A549 (cell line): ENCODE results near the gene SP110.

Source experiments
- CEBPB ChIP-seq, 2 experiments: fragments of >200 bp in 1 of 2; sonication (Bioruptor Twin) in 1 of 2; formaldehyde crosslinking in 1 of 2; IDR thresholded peaks; 2 replicates each; pipeline ENCODE4 v1.6.1; 2012 to 2016
- CHD4 ChIP-seq: fragments of 200-600 bp; sonication (generic); IDR thresholded peaks from 2 replicates; pipeline ENCODE4 v1.6.1; 2016; ENCODE audit warnings: antibody characterized with exemption, mild to moderate bottlenecking, borderline replicate concordance
- TF ChIP-seq, protein P1 (sequence below): fragments of >200 bp; sonication (Bioruptor Twin); formaldehyde crosslinking; IDR thresholded peaks from 3 replicates; pipeline ENCODE4 v1.5.1; 2016

DNA sequence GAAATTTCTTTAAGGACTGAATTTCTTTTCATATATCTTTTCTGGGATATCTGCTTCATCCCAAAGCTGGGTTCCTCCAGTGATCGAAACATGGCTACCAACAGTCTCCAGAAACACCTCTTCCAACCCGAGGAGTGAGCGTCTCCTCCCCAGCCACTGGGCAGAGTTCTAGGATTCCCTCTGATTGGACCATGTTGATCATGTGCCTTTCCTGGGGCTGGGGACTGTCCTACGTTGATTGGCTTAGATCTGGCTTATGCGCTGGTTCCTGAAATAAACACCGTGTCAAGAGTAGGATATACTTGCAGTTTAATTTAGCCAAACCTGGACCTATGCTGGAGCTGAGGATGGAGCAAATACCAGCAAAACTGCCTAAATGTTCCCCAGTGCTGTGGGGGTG is 95.5 kb downstream of the SP110 start:
- TF ChIP-seq, protein P1, sequence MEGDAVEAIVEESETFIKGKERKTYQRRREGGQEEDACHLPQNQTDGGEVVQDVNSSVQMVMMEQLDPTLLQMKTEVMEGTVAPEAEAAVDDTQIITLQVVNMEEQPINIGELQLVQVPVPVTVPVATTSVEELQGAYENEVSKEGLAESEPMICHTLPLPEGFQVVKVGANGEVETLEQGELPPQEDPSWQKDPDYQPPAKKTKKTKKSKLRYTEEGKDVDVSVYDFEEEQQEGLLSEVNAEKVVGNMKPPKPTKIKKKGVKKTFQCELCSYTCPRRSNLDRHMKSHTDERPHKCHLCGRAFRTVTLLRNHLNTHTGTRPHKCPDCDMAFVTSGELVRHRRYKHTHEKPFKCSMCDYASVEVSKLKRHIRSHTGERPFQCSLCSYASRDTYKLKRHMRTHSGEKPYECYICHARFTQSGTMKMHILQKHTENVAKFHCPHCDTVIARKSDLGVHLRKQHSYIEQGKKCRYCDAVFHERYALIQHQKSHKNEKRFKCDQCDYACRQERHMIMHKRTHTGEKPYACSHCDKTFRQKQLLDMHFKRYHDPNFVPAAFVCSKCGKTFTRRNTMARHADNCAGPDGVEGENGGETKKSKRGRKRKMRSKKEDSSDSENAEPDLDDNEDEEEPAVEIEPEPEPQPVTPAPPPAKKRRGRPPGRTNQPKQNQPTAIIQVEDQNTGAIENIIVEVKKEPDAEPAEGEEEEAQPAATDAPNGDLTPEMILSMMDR = no peak
- TF ChIP-seq CEBPB (IDR thresholded peaks at IDR 0.05) = no peak
- TF ChIP-seq CHD4 = no peak
